HL-60 (cell line): ENCODE results near the gene JPH4.

Source experiments
- POLR2AphosphoS5 ChIP-seq: IDR thresholded peaks from 2 replicates; pipeline ENCODE4 v1.6.1; 2012; ENCODE audit warnings: low read depth
- TF ChIP-seq, protein P1 (sequence below): IDR thresholded peaks from one replicate; pipeline ENCODE4 v1.5.1; 2011; ENCODE audit warnings: low read length, control low read depth, inconsistent platforms; ENCODE audit not compliant: insufficient read depth

DNA sequence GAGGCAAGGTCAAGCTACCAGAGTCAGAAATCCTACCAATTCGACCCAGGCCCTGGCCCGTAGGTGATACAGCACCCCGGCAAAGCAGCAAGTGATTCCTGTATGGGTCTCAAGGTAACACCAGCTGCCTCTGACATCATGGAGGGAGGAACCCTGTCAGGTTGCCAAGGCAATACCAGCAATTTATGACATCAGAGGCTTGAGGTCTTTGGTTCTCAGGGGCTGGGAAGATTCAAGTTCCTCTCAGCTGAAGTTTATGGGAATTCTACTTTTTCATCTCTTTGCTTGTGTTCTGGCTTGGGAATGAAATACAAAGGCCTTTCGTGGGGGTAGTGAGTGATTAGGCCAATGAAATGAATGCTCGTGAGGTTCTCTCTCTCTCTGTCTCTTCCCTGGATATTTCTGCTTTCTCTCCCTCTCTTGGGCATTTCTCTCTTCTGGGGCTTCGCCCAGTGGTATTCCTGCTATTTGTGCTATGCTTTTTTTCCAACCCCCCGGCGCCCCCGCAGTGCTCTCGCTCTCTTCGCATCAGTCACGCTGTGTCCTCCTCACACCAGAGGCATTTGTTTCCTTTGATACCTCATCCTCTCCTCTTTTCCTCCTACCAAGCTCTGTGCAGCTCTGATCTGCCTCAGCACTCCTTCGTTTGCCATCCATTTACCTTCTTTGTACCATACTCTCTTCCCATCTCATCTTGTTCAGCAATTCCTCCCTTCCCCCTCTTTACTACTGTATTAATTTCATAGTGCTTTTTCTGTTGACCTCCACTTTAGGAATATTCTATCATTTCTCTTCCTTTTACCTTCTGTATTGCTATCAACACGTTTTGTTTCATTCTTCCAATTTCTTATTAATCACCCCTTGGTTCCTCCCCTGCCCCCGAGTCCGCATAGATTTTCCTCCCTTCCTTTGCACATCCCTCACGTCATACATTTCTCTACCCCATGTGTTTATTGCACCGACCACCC is 30.0 kb downstream of the JPH4 start:
- TF ChIP-seq, protein P1, sequence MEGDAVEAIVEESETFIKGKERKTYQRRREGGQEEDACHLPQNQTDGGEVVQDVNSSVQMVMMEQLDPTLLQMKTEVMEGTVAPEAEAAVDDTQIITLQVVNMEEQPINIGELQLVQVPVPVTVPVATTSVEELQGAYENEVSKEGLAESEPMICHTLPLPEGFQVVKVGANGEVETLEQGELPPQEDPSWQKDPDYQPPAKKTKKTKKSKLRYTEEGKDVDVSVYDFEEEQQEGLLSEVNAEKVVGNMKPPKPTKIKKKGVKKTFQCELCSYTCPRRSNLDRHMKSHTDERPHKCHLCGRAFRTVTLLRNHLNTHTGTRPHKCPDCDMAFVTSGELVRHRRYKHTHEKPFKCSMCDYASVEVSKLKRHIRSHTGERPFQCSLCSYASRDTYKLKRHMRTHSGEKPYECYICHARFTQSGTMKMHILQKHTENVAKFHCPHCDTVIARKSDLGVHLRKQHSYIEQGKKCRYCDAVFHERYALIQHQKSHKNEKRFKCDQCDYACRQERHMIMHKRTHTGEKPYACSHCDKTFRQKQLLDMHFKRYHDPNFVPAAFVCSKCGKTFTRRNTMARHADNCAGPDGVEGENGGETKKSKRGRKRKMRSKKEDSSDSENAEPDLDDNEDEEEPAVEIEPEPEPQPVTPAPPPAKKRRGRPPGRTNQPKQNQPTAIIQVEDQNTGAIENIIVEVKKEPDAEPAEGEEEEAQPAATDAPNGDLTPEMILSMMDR: no peak
- no peak for TF ChIP-seq POLR2AphosphoS5
